K562 (cell line): ENCODE data around the gene PGGHG. TPM values are rescaled to one million over a fixed set of nuclear protein-coding genes. Genes with fewer than 3 reads are reported as not detected.

Source experiments
- ATF1 ChIP-seq, 2 experiments: fragments of 450-650 bp in 1 of 2; IDR thresholded peaks; 2 replicates each; pipeline ENCODE4 v1.6.1; 2016; ENCODE audit warnings: missing compliant biosample characterization in 1 of 2, missing genetic modification characterization in 1 of 2
- CLOCK ChIP-seq: fragments of 250-450 bp; sonication (Bioruptor Pico); IDR thresholded peaks from 2 replicates; pipeline ENCODE4 v1.4.0; 2020; ENCODE audit warnings: mild to moderate bottlenecking, moderate library complexity, borderline replicate concordance
- E2F3 ChIP-seq: fragments of 250-450 bp; sonication (Bioruptor Pico); IDR thresholded peaks from 2 replicates; pipeline ENCODE4 v1.4.0; 2020; ENCODE audit warnings: mild to moderate bottlenecking
- FOXP4 ChIP-seq: sonication (generic); formaldehyde crosslinking; IDR thresholded peaks from 2 replicates; pipeline ENCODE4 v1.8.0; 2022; ENCODE audit warnings: mild to moderate bottlenecking, missing genetic modification reagents, borderline replicate concordance
- GATA2 ChIP-seq: sonication (generic); formaldehyde crosslinking; IDR thresholded peaks from 2 replicates; pipeline ENCODE4 v1.4.0; 2020; ENCODE audit warnings: mild to moderate bottlenecking, missing genetic modification reagents
- POLR2AphosphoS5 ChIP-seq: IDR thresholded peaks from 2 replicates; pipeline ENCODE4 v1.6.1; 2011; ENCODE audit warnings: mild to moderate bottlenecking, low read depth, low read length, moderate library complexity; ENCODE audit not compliant: control insufficient read depth, insufficient read depth
- POLR2H ChIP-seq: IDR thresholded peaks from 2 replicates; pipeline ENCODE4 v1.6.1; 2016; ENCODE audit warnings: missing genetic modification characterization, low read depth, mild to moderate bottlenecking, control low read depth, missing compliant biosample characterization, moderate library complexity
- TCF7 ChIP-seq: sonication (generic); IDR thresholded peaks from 2 replicates; pipeline ENCODE4 v1.6.1; 2016; ENCODE audit warnings: antibody characterized with exemption, borderline replicate concordance
- TFE3 ChIP-seq: fragments of 450-650 bp; formaldehyde crosslinking; IDR thresholded peaks from 2 replicates; pipeline ENCODE4 v1.4.0; 2020; ENCODE audit warnings: mild to moderate bottlenecking, mixed read lengths
- ZNF224 ChIP-seq: sonication (generic); formaldehyde crosslinking; IDR thresholded peaks from 2 replicates; pipeline ENCODE4 v1.8.0; 2022; ENCODE audit warnings: mild to moderate bottlenecking, missing genetic modification reagents
- ZNF324 ChIP-seq: fragments of 250-450 bp; sonication (Bioruptor Pico); IDR thresholded peaks from 2 replicates; pipeline ENCODE4 v1.4.0; 2020; ENCODE audit warnings: mild to moderate bottlenecking
- ZNF354B ChIP-seq: fragments of 250-450 bp; sonication (Bioruptor Pico); IDR thresholded peaks from 2 replicates; pipeline ENCODE4 v1.4.0; 2020
- ZNF445 ChIP-seq: fragments of 250-450 bp; sonication (Bioruptor Pico); IDR thresholded peaks from 2 replicates; pipeline ENCODE4 v1.4.0; 2020; ENCODE audit warnings: low read depth, mild to moderate bottlenecking, moderate library complexity
- ZNF449 ChIP-seq: fragments of 250-450 bp; sonication (Bioruptor Pico); IDR thresholded peaks from 2 replicates; pipeline ENCODE4 v1.8.0; 2022; ENCODE audit warnings: moderate library complexity, mild to moderate bottlenecking, inconsistent platforms
- polyA plus RNA-seq, 8 experiments: library from polyadenylated mRNA; depleted of rRNA in 4 of 8; stranded (reverse) in 5 of 8; unstranded in 3 of 8; fragments of >200 nt; fragmentation: Nextera tagmentation in 2 of 8; fragmentation: Illumina TruSeq in 1 of 8; extraction: Ambion mirVana in 2 of 8; extraction: Trizol in 1 of 8; gene quantifications; 2 replicates each; pipeline versions ENCODE4 v1.2.1 to v1.2.3, GENCODE V29; 2011 to 2014; ENCODE audit warnings: inconsistent platforms in 1 of 8, missing spikeins in 1 of 8
- total RNA-seq, 7 experiments: library from RNA; depleted of rRNA in 6 of 7; stranded (reverse); fragments of >200 nt in 6 of 7; fragmentation: Illumina TruSeq in 2 of 7; extraction: Trizol in 2 of 7; gene quantifications; 2 replicates each; pipeline versions ENCODE4 v1.2.1 to v1.2.3, GENCODE V29; 2011 to 2021; ENCODE audit warnings: low replicate concordance in 1 of 7

Gene PGGHG
- total and polyA plus RNA-seq, 9 of the 15 experiments (the other 6 are each of a cell fraction or from before 2014, with no cell fraction given): 0.38 to 85.1 (median 18.1) TPM

GRCh38 chr11:316031-316701 lies 27.2 kb downstream of the PGGHG start (continued):
- TF ChIP-seq ZNF449: no peak
- TF ChIP-seq ZNF354B (CRISPR knock-in tag): no peak
- no peak for TF ChIP-seq POLR2AphosphoS5
- no peak for TF ChIP-seq FOXP4 (CRISPR knock-in tag)
- no peak for TF ChIP-seq POLR2H (tag)
- TF ChIP-seq TCF7: no peak
- TF ChIP-seq CLOCK (CRISPR knock-in tag): no peak
- no peak for TF ChIP-seq ZNF324 (CRISPR knock-in tag)
- no peak for TF ChIP-seq ZNF224
- TF ChIP-seq E2F3: 0 out of 2 replicates have a peak, but pooled peaks have one; percentile 33
- no peak for TF ChIP-seq ZNF445 (CRISPR knock-in tag)
- TF ChIP-seq GATA2 (CRISPR knock-in tag): no peak
- TF ChIP-seq TFE3 (CRISPR knock-in tag): no peak
- TF ChIP-seq ATF1 (CRISPR knock-in tag; IDR thresholded peaks at IDR 0.05): no peak
- no peak for TF ChIP-seq ATF1 (tag; IDR thresholded peaks at IDR 0.05)
